WTC11 (cell line): ENCODE results near the gene RAD23B. TPM values are rescaled to one million over a fixed set of nuclear protein-coding genes. Genes with fewer than 3 reads are reported as not detected.

ENCODE experiments used
- ATAC-seq: fragments of 200-7000 bp; cut with Tn5 transposase; 2 replicates; pipeline ENCODE4 v1.10.0; 2021; ENCODE audit warnings: mild to moderate bottlenecking, moderate library complexity
- CTCF ChIA-PET: fragments of 300-600 bp; sonication (Branson Sonifier 250); formaldehyde crosslinking; loops from one replicate; lab custom pipeline; 2021; ENCODE audit warnings: antibody characterized with exemption; lab: Charles Lee
- POLR2A ChIA-PET: fragments of 350-600 bp; sonication (Branson Sonifier 250); formaldehyde crosslinking; loops from one replicate; lab custom pipeline; 2021; ENCODE audit warnings: antibody characterized with exemption; lab: Charles Lee
- DNase-seq: peaks from one replicate; pipeline ENCODE4 v3.0.0; 2021; ENCODE audit warnings: low spot score
- H3K27ac Mint-ChIP-seq: 2 replicates; pipeline ENCODE4 v1.8.0; 2021; ENCODE audit warnings: mixed read lengths
- H3K27me3 Mint-ChIP-seq: 2 replicates; pipeline ENCODE4 v1.8.0; 2021; ENCODE audit warnings: low read depth, mild to moderate bottlenecking, moderate library complexity, mixed read lengths
- H3K36me3 Mint-ChIP-seq: 2 replicates; pipeline ENCODE4 v1.8.0; 2021; ENCODE audit warnings: mixed read lengths
- H3K4me1 Mint-ChIP-seq: 2 replicates; pipeline ENCODE4 v1.8.0; 2022; ENCODE audit warnings: mixed read lengths
- H3K4me3 Mint-ChIP-seq: 2 replicates; pipeline ENCODE4 v1.8.0; 2021; ENCODE audit warnings: mild to moderate bottlenecking, moderate library complexity, mixed read lengths
- H3K9me3 Mint-ChIP-seq: 2 replicates; pipeline ENCODE4 v1.8.0; 2021; ENCODE audit warnings: mixed read lengths
- ELF4 ChIP-seq: sonication (generic); formaldehyde crosslinking; IDR thresholded peaks from 2 replicates; pipeline ENCODE4 v1.8.1; 2022; ENCODE audit warnings: low read depth, mild to moderate bottlenecking, moderate library complexity, missing genetic modification reagents
- JAZF1 ChIP-seq: fragments of 250-450 bp; sonication (Bioruptor Pico); IDR thresholded peaks from 2 replicates; pipeline ENCODE4 v1.9.0; 2021; ENCODE audit warnings: moderate library complexity, mild to moderate bottlenecking, inconsistent platforms
- JUN ChIP-seq: sonication (generic); formaldehyde crosslinking; IDR thresholded peaks from 2 replicates; pipeline ENCODE4 v1.8.0; 2023; ENCODE audit warnings: mild to moderate bottlenecking, missing genetic modification reagents
- NR3C1 ChIP-seq: sonication (generic); formaldehyde crosslinking; conservative IDR thresholded peaks from 2 replicates; pipeline ENCODE4 v1.8.1; 2023; ENCODE audit warnings: low read depth, mild to moderate bottlenecking, missing genetic modification reagents
- RORB ChIP-seq: fragments of 250-450 bp; sonication (Bioruptor Pico); IDR thresholded peaks from 2 replicates; pipeline ENCODE4 v1.9.0; 2021; ENCODE audit warnings: mild to moderate bottlenecking
- SMAD3 ChIP-seq: sonication (generic); formaldehyde crosslinking; IDR thresholded peaks from 2 replicates; pipeline ENCODE4 v1.8.0; 2022; ENCODE audit warnings: missing genetic modification reagents, mild to moderate bottlenecking, borderline replicate concordance
- SP1 ChIP-seq: sonication (generic); formaldehyde crosslinking; conservative IDR thresholded peaks from 2 replicates; pipeline ENCODE4 v1.8.1; 2022; ENCODE audit warnings: missing genetic modification reagents
- ZNF138 ChIP-seq: sonication (generic); formaldehyde crosslinking; conservative IDR thresholded peaks from 2 replicates; pipeline ENCODE4 v1.8.1; 2022; ENCODE audit warnings: mild to moderate bottlenecking, moderate library complexity, missing genetic modification reagents
- ZNF317 ChIP-seq: sonication (generic); formaldehyde crosslinking; IDR thresholded peaks from 2 replicates; pipeline ENCODE4 v1.8.1; 2023; ENCODE audit warnings: low read depth, mild to moderate bottlenecking, moderate library complexity, missing genetic modification reagents, borderline replicate concordance
- ZNF396 ChIP-seq: fragments of 250-450 bp; sonication (Bioruptor Pico); IDR thresholded peaks from 2 replicates; pipeline ENCODE4 v1.8.0; 2021; ENCODE audit warnings: mild to moderate bottlenecking, moderate library complexity, borderline replicate concordance
- ZNF416 ChIP-seq: fragments of 250-450 bp; sonication (Bioruptor Pico); IDR thresholded peaks from 2 replicates; pipeline ENCODE4 v1.9.0; 2021; ENCODE audit warnings: mild to moderate bottlenecking, inconsistent platforms
- ZNF671 ChIP-seq: fragments of 250-450 bp; sonication (Bioruptor Pico); IDR thresholded peaks from 2 replicates; pipeline ENCODE4 v1.8.0; 2021; ENCODE audit warnings: mild to moderate bottlenecking
- total RNA-seq: library from RNA; stranded (reverse); gene quantifications from 3 replicates; pipeline ENCODE4 v1.2.3, GENCODE V29; 2021
- TF ChIP-seq, protein P1 (sequence below): sonication (generic); formaldehyde crosslinking; IDR thresholded peaks from 2 replicates; pipeline ENCODE4 v1.8.1; 2023; ENCODE audit warnings: mild to moderate bottlenecking, missing genetic modification reagents, borderline replicate concordance
- TF ChIP-seq, protein P2 (sequence below): sonication (generic); formaldehyde crosslinking; IDR thresholded peaks from 2 replicates; pipeline ENCODE4 v1.8.1; 2023; ENCODE audit warnings: mild to moderate bottlenecking, missing genetic modification reagents
- TF ChIP-seq, protein P3 (sequence below): sonication (generic); formaldehyde crosslinking; IDR thresholded peaks from 2 replicates; pipeline ENCODE4 v1.8.1; 2023; ENCODE audit warnings: mild to moderate bottlenecking, moderate library complexity, missing genetic modification reagents
- TF ChIP-seq, protein P4 (sequence below): sonication (generic); formaldehyde crosslinking; IDR thresholded peaks from 2 replicates; pipeline ENCODE4 v1.8.0; 2023; ENCODE audit warnings: missing genetic modification reagents, mild to moderate bottlenecking, borderline replicate concordance
- TF ChIP-seq, protein P5 (sequence below): sonication (generic); formaldehyde crosslinking; IDR thresholded peaks from 2 replicates; pipeline ENCODE4 v1.8.0; 2023; ENCODE audit warnings: mild to moderate bottlenecking, missing genetic modification reagents
- TF ChIP-seq, protein P6 (sequence below): fragments of 200-600 bp; IDR thresholded peaks from 2 replicates; pipeline ENCODE4 v1.8.0; 2022; ENCODE audit warnings: antibody characterized with exemption

Gene RAD23B
- total RNA-seq, 1 experiment from 2014 or later = 150 TPM

DNA sequence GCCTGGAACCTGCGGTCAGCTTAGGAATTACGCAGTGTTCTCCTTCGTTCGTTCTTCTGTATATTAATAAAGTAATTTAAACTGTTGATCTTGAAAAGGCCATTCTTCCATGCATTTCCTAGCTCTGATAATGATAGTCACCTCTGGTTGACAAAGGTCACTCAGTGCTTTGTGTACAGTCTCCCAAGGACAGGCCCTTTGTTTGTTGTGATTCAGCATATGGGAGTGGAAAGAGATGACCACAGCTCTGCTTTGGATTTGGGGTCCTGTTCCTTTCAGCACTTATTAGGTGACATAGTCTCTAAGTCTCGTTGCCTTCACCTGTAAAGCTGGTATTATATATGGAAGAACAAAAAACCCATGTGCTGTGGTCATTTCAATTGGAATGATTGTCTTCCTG lies 39.6 kb downstream of the RAD23B start:
- CTCF ChIA-PET = interaction anchor here (0.8 kb wide), 1 partner anchor 17 kb away, joined by 6 read pairs; no protein-coding TSS in a partner anchor
- peak overlapping the region; percentile 51; the same call in 1 of the 2 replicates for H3K27ac Mint-ChIP-seq
- no peak for TF ChIP-seq SP1
- peaks cover 8% of the 10 kb centered on the region; the same call in 1 of the 2 replicates for H3K4me1 Mint-ChIP-seq
- no peaks in the 10 kb centered on the region for H3K27me3 Mint-ChIP-seq
- H3K4me3 Mint-ChIP-seq = no peak overlapping the region
- POLR2A ChIA-PET = no interaction called here
- H3K36me3 Mint-ChIP-seq = peaks cover 63% of the 10 kb centered on the region
- no peak for DNase-seq
- ATAC-seq = no peak
- no peaks in the 10 kb centered on the region for H3K9me3 Mint-ChIP-seq

DNA sequence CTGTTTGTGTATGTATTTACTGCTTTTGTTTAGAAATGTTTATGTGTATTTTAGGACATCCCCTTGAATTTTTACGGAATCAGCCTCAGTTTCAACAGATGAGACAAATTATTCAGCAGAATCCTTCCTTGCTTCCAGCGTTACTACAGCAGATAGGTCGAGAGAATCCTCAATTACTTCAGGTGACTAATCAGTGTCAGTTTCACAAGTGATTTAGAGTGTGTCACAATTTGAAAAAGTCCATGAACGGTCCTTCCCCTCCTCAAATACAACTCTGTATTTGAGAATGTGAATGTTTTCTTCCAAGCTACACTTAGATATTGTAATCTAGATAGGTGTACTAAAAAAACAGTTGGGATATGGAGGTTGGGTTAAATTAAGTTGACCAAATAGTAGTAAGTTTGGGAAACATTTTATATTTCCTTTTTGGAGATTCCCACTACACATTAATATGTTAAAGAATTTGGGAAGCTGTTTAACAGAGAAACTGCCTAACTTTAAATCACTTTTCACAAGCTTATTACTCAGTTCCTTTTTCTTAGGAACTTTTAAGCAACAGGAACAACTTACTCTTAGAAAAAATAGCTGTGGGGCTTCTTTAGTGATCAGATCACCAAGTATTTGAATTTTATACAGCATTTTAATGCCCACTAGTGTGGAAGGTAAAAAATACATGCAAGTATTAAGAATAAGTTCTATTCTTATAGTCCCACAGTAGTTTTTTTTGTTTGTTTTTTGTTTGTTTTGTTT lies 40.9 kb downstream of the RAD23B start:
- peaks cover 66% of the 10 kb centered on the region for H3K36me3 Mint-ChIP-seq
- H3K27me3 Mint-ChIP-seq = no peaks in the 10 kb centered on the region
- DNase-seq (no peak), ATAC-seq (no peak)
- no peak overlapping the region for H3K27ac Mint-ChIP-seq
- H3K9me3 Mint-ChIP-seq = no peaks in the 10 kb centered on the region
- ChIA-PET POLR2A (no interaction called here), CTCF (no interaction called here)
- H3K4me1 Mint-ChIP-seq = peaks cover 8% of the 10 kb centered on the region; the same call in 1 of the 2 replicates
- no peak overlapping the region for H3K4me3 Mint-ChIP-seq
- no peak for TF ChIP-seq ZNF138 (CRISPR knock-in tag)
- TF ChIP-seq, protein P1, sequence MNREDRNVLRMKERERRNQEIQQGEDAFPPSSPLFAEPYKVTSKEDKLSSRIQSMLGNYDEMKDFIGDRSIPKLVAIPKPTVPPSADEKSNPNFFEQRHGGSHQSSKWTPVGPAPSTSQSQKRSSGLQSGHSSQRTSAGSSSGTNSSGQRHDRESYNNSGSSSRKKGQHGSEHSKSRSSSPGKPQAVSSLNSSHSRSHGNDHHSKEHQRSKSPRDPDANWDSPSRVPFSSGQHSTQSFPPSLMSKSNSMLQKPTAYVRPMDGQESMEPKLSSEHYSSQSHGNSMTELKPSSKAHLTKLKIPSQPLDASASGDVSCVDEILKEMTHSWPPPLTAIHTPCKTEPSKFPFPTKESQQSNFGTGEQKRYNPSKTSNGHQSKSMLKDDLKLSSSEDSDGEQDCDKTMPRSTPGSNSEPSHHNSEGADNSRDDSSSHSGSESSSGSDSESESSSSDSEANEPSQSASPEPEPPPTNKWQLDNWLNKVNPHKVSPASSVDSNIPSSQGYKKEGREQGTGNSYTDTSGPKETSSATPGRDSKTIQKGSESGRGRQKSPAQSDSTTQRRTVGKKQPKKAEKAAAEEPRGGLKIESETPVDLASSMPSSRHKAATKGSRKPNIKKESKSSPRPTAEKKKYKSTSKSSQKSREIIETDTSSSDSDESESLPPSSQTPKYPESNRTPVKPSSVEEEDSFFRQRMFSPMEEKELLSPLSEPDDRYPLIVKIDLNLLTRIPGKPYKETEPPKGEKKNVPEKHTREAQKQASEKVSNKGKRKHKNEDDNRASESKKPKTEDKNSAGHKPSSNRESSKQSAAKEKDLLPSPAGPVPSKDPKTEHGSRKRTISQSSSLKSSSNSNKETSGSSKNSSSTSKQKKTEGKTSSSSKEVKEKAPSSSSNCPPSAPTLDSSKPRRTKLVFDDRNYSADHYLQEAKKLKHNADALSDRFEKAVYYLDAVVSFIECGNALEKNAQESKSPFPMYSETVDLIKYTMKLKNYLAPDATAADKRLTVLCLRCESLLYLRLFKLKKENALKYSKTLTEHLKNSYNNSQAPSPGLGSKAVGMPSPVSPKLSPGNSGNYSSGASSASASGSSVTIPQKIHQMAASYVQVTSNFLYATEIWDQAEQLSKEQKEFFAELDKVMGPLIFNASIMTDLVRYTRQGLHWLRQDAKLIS (CRISPR knock-in tag) = no peak
- TF ChIP-seq, protein P2, sequence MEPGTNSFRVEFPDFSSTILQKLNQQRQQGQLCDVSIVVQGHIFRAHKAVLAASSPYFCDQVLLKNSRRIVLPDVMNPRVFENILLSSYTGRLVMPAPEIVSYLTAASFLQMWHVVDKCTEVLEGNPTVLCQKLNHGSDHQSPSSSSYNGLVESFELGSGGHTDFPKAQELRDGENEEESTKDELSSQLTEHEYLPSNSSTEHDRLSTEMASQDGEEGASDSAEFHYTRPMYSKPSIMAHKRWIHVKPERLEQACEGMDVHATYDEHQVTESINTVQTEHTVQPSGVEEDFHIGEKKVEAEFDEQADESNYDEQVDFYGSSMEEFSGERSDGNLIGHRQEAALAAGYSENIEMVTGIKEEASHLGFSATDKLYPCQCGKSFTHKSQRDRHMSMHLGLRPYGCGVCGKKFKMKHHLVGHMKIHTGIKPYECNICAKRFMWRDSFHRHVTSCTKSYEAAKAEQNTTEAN = no peak
- no peak for TF ChIP-seq ZNF396 (CRISPR knock-in tag)
- no peak for TF ChIP-seq RORB (CRISPR knock-in tag)
- no peak for TF ChIP-seq ZNF317 (CRISPR knock-in tag)
- no peak for TF ChIP-seq SMAD3
- no peak for TF ChIP-seq JUN (CRISPR knock-in tag)
- TF ChIP-seq, protein P3, sequence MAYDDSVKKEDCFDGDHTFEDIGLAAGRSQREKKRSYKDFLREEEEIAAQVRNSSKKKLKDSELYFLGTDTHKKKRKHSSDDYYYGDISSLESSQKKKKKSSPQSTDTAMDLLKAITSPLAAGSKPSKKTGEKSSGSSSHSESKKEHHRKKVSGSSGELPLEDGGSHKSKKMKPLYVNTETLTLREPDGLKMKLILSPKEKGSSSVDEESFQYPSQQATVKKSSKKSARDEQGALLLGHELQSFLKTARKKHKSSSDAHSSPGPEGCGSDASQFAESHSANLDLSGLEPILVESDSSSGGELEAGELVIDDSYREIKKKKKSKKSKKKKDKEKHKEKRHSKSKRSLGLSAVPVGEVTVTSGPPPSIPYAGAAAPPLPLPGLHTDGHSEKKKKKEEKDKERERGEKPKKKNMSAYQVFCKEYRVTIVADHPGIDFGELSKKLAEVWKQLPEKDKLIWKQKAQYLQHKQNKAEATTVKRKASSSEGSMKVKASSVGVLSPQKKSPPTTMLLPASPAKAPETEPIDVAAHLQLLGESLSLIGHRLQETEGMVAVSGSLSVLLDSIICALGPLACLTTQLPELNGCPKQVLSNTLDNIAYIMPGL (CRISPR knock-in tag) = no peak
- TF ChIP-seq, protein P4, sequence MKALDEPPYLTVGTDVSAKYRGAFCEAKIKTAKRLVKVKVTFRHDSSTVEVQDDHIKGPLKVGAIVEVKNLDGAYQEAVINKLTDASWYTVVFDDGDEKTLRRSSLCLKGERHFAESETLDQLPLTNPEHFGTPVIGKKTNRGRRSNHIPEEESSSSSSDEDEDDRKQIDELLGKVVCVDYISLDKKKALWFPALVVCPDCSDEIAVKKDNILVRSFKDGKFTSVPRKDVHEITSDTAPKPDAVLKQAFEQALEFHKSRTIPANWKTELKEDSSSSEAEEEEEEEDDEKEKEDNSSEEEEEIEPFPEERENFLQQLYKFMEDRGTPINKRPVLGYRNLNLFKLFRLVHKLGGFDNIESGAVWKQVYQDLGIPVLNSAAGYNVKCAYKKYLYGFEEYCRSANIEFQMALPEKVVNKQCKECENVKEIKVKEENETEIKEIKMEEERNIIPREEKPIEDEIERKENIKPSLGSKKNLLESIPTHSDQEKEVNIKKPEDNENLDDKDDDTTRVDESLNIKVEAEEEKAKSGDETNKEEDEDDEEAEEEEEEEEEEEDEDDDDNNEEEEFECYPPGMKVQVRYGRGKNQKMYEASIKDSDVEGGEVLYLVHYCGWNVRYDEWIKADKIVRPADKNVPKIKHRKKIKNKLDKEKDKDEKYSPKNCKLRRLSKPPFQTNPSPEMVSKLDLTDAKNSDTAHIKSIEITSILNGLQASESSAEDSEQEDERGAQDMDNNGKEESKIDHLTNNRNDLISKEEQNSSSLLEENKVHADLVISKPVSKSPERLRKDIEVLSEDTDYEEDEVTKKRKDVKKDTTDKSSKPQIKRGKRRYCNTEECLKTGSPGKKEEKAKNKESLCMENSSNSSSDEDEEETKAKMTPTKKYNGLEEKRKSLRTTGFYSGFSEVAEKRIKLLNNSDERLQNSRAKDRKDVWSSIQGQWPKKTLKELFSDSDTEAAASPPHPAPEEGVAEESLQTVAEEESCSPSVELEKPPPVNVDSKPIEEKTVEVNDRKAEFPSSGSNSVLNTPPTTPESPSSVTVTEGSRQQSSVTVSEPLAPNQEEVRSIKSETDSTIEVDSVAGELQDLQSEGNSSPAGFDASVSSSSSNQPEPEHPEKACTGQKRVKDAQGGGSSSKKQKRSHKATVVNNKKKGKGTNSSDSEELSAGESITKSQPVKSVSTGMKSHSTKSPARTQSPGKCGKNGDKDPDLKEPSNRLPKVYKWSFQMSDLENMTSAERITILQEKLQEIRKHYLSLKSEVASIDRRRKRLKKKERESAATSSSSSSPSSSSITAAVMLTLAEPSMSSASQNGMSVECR (CRISPR knock-in tag) = no peak
- TF ChIP-seq NR3C1 (CRISPR knock-in tag) = no peak
- TF ChIP-seq, protein P5, sequence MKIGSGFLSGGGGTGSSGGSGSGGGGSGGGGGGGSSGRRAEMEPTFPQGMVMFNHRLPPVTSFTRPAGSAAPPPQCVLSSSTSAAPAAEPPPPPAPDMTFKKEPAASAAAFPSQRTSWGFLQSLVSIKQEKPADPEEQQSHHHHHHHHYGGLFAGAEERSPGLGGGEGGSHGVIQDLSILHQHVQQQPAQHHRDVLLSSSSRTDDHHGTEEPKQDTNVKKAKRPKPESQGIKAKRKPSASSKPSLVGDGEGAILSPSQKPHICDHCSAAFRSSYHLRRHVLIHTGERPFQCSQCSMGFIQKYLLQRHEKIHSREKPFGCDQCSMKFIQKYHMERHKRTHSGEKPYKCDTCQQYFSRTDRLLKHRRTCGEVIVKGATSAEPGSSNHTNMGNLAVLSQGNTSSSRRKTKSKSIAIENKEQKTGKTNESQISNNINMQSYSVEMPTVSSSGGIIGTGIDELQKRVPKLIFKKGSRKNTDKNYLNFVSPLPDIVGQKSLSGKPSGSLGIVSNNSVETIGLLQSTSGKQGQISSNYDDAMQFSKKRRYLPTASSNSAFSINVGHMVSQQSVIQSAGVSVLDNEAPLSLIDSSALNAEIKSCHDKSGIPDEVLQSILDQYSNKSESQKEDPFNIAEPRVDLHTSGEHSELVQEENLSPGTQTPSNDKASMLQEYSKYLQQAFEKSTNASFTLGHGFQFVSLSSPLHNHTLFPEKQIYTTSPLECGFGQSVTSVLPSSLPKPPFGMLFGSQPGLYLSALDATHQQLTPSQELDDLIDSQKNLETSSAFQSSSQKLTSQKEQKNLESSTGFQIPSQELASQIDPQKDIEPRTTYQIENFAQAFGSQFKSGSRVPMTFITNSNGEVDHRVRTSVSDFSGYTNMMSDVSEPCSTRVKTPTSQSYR (CRISPR knock-in tag) = no peak
- TF ChIP-seq, protein P6, sequence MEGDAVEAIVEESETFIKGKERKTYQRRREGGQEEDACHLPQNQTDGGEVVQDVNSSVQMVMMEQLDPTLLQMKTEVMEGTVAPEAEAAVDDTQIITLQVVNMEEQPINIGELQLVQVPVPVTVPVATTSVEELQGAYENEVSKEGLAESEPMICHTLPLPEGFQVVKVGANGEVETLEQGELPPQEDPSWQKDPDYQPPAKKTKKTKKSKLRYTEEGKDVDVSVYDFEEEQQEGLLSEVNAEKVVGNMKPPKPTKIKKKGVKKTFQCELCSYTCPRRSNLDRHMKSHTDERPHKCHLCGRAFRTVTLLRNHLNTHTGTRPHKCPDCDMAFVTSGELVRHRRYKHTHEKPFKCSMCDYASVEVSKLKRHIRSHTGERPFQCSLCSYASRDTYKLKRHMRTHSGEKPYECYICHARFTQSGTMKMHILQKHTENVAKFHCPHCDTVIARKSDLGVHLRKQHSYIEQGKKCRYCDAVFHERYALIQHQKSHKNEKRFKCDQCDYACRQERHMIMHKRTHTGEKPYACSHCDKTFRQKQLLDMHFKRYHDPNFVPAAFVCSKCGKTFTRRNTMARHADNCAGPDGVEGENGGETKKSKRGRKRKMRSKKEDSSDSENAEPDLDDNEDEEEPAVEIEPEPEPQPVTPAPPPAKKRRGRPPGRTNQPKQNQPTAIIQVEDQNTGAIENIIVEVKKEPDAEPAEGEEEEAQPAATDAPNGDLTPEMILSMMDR = no peak
- TF ChIP-seq ZNF416 (CRISPR knock-in tag) = no peak
- TF ChIP-seq ELF4 = no peak
- no peak for TF ChIP-seq ZNF671
- TF ChIP-seq JAZF1 (CRISPR knock-in tag) = no peak
